Adipocyte (in vitro differentiated cells): Measurements from ENCODE around the gene PERP.

ENCODE experiments used
- DNase-seq: peaks from one replicate; pipeline ENCODE4 v3.0.0-alpha.2; 2015; ENCODE audit warnings: low read depth
- H3K27me3 ChIP-seq: replicated peaks from 2 replicates; pipeline ENCODE4 v1.7.0; 2013; ENCODE audit warnings: mild to moderate bottlenecking, low read length, moderate library complexity; ENCODE audit not compliant: control insufficient read depth, insufficient read depth
- H3K36me3 ChIP-seq: 2 replicates; pipeline ENCODE4 v1.7.0; 2013; ENCODE audit warnings: low read length, mild to moderate bottlenecking, moderate library complexity; ENCODE audit not compliant: control insufficient read depth, insufficient read depth, severe bottlenecking
- H3K4me1 ChIP-seq: 2 replicates; pipeline ENCODE4 v1.7.0; 2013; ENCODE audit warnings: mild to moderate bottlenecking, low read length, moderate library complexity; ENCODE audit not compliant: control insufficient read depth, insufficient read depth
- H3K4me3 ChIP-seq: 2 replicates; pipeline ENCODE4 v1.7.0; 2013; ENCODE audit warnings: mild to moderate bottlenecking, low read length, moderate library complexity
- H3K9ac ChIP-seq: 2 replicates; pipeline ENCODE4 v1.7.0; 2013; ENCODE audit warnings: mild to moderate bottlenecking, low read length, moderate library complexity
- H3K9me3 ChIP-seq: 2 replicates; pipeline ENCODE4 v1.7.0; 2013; ENCODE audit warnings: mild to moderate bottlenecking, low read length, moderate library complexity; ENCODE audit not compliant: control insufficient read depth

Gene PERP

GRCh38 chr6:138103871-138104270, 3.3 kb downstream of the PERP start:
- H3K9me3 ChIP-seq: no peaks in the 10 kb centered on the region
- no peaks in the 10 kb centered on the region for H3K27me3 ChIP-seq
- DNase-seq: no peak
- no peak overlapping the region for H3K4me3 ChIP-seq
- H3K36me3 ChIP-seq: no peaks in the 10 kb centered on the region
- peaks cover 19% of the 10 kb centered on the region for H3K4me1 ChIP-seq
- no peak overlapping the region for H3K9ac ChIP-seq

GRCh38 chr6:138101946-138102731, 5.1 kb downstream of the PERP start:
- no peak for DNase-seq
- H3K4me3 ChIP-seq: no peak overlapping the region

GRCh38 chr6:138099832-138100231, 7.4 kb downstream of the PERP start:
- Histone ChIP-seq H3K4me1 (peaks cover 10% of the 10 kb centered on the region), H3K27me3 (no peaks in the 10 kb centered on the region), H3K4me3 (peak overlapping the region; percentile 3), H3K9ac (no peak overlapping the region), H3K9me3 (no peaks in the 10 kb centered on the region), H3K36me3 (peaks cover 11% of the 10 kb centered on the region)
- DNase-seq: peak; percentile 90

More at GRCh38 chr6:138101946-138102731, 5.1 kb downstream of the PERP start:
- Histone ChIP-seq H3K9ac (no peak overlapping the region), H3K4me1 (peaks cover 15% of the 10 kb centered on the region), H3K9me3 (no peaks in the 10 kb centered on the region), H3K36me3 (no peaks in the 10 kb centered on the region), H3K27me3 (no peaks in the 10 kb centered on the region)

- no peaks in the 10 kb centered on the region for H3K9me3 ChIP-seq
- H3K4me3 ChIP-seq: no peak overlapping the region
- H3K36me3 ChIP-seq: peaks cover 11% of the 10 kb centered on the region
- H3K9ac ChIP-seq: no peak overlapping the region
- no peaks in the 10 kb centered on the region for H3K27me3 ChIP-seq
- no peak for DNase-seq
- peaks cover 10% of the 10 kb centered on the region for H3K4me1 ChIP-seq
These were observed 8.9 kb downstream of the PERP start for GRCh38 chr6:138098306-138098705.

- peaks cover 19% of the 10 kb centered on the region for H3K36me3 ChIP-seq
- no peak overlapping the region for H3K4me3 ChIP-seq
- H3K27me3 ChIP-seq: no peaks in the 10 kb centered on the region
- DNase-seq: no peak
- no peak overlapping the region for H3K9ac ChIP-seq
- no peaks in the 10 kb centered on the region for H3K9me3 ChIP-seq
- H3K4me1 ChIP-seq: no peaks in the 10 kb centered on the region
These were observed 13.0 kb downstream of the PERP start for GRCh38 chr6:138094260-138094659.

GRCh38 chr6:138093632-138094031, 13.6 kb downstream of the PERP start:
- Histone ChIP-seq H3K9ac (no peak overlapping the region), H3K9me3 (no peaks in the 10 kb centered on the region), H3K4me3 (no peak overlapping the region), H3K27me3 (no peaks in the 10 kb centered on the region), H3K36me3 (peaks cover 19% of the 10 kb centered on the region), H3K4me1 (peaks cover under 1% of the 10 kb centered on the region)
- no peak for DNase-seq

- Histone ChIP-seq H3K4me3 (no peak overlapping the region), H3K4me1 (peaks cover 10% of the 10 kb centered on the region), H3K9ac (no peak overlapping the region), H3K36me3 (peaks cover 19% of the 10 kb centered on the region), H3K27me3 (no peaks in the 10 kb centered on the region), H3K9me3 (no peaks in the 10 kb centered on the region)
- DNase-seq: no peak
These were observed 14.5 kb downstream of the PERP start for GRCh38 chr6:138092686-138093085.

- peaks cover 7% of the 10 kb centered on the region for H3K36me3 ChIP-seq
- H3K9me3 ChIP-seq: no peaks in the 10 kb centered on the region
- peaks cover 10% of the 10 kb centered on the region for H3K4me1 ChIP-seq
- no peak overlapping the region for H3K9ac ChIP-seq
- no peak for DNase-seq
- no peak overlapping the region for H3K4me3 ChIP-seq
- no peaks in the 10 kb centered on the region for H3K27me3 ChIP-seq
These were observed 17.9 kb downstream of the PERP start for GRCh38 chr6:138089325-138089724.

- peak overlapping the region; percentile 65 for H3K4me3 ChIP-seq
- peaks cover 10% of the 10 kb centered on the region for H3K4me1 ChIP-seq
- H3K36me3 ChIP-seq: peaks cover 7% of the 10 kb centered on the region
- DNase-seq: peak; percentile 80
- H3K27me3 ChIP-seq: no peaks in the 10 kb centered on the region
- no peaks in the 10 kb centered on the region for H3K9me3 ChIP-seq
- H3K9ac ChIP-seq: no peak overlapping the region
These were observed 18.9 kb downstream of the PERP start for GRCh38 chr6:138088326-138088762.

GRCh38 chr6:138087593-138088325, 19.5 kb downstream of the PERP start:
- no peak overlapping the region for H3K4me3 ChIP-seq
- H3K36me3 ChIP-seq: peaks cover 7% of the 10 kb centered on the region

GRCh38 chr6:138086573-138087196, 20.5 kb downstream of the PERP start:
- no peak for DNase-seq
- Histone ChIP-seq H3K9ac (no peak overlapping the region), H3K4me3 (no peak overlapping the region), H3K27me3 (no peaks in the 10 kb centered on the region), H3K9me3 (no peaks in the 10 kb centered on the region), H3K36me3 (no peaks in the 10 kb centered on the region), H3K4me1 (peaks cover 10% of the 10 kb centered on the region)

More at GRCh38 chr6:138087593-138088325, 19.5 kb downstream of the PERP start:
- no peaks in the 10 kb centered on the region for H3K27me3 ChIP-seq
- H3K9me3 ChIP-seq: no peaks in the 10 kb centered on the region
- no peak overlapping the region for H3K9ac ChIP-seq
- no peak for DNase-seq
- peaks cover 10% of the 10 kb centered on the region for H3K4me1 ChIP-seq
